SW 1271 (cell line): ENCODE data around the gene FOXM1.
A peak's percentile ranks its signal among the peaks of the same experiment; 100 is the strongest.
"Not testable (repeated sequence)": the region's sequence is repeated elsewhere in the genome, so short reads cannot be mapped to it uniquely, and the experiment has no call there.

Experiments used
- DNase-seq, 2 experiments: peaks; one replicate each; lab custom pipeline; 2025; lab: John Stamatoyannopoulos, UW

The FOXM1 gene

GRCh38 chr12:2879853-2880252 lies 2.9 kb upstream of the FOXM1 start:
- DNase-seq: no peak

GRCh38 chr12:2877953-2878732 lies 1.2 kb upstream of the FOXM1 start:
- no peak for DNase-seq

GRCh38 chr12:2876431-2877046 lies 435 bp downstream of the FOXM1 start:
- DNase-seq: peak in 1 of 2 experiments; percentile 64

- DNase-seq: not testable (repeated sequence)
Observed at GRCh38 chr12:2868986-2869632, 7.9 kb downstream of the FOXM1 start.

- DNase-seq: no peak
Observed at GRCh38 chr12:2864198-2864597, 12.8 kb downstream of the FOXM1 start.

GRCh38 chr12:2863402-2863801 lies 13.6 kb downstream of the FOXM1 start:
- DNase-seq: not testable (repeated sequence)

- no peak for DNase-seq
Observed at GRCh38 chr12:2862876-2863275, 14.1 kb downstream of the FOXM1 start.

- DNase-seq: no peak
Observed at GRCh38 chr12:2860170-2860569, 16.8 kb downstream of the FOXM1 start.

GRCh38 chr12:2858944-2859421 lies 18.0 kb downstream of the FOXM1 start:
- no peak for DNase-seq

- no peak for DNase-seq
Observed at GRCh38 chr12:2858334-2858733, 18.6 kb downstream of the FOXM1 start.

GRCh38 chr12:2857576-2857975 lies 19.4 kb downstream of the FOXM1 start:
- no peak for DNase-seq

GRCh38 chr12:2857021-2857431 lies 19.9 kb downstream of the FOXM1 start, which contains the start of gene TEX52:
Gene TEX52 (minus strand): TSS chr12:2857039. CDS start chr12:2857026, 13 bp downstream.
- DNase-seq: no peak

- no peak for DNase-seq
Observed at GRCh38 chr12:2856051-2856450, 20.9 kb downstream of the FOXM1 start.

- DNase-seq: no peak
Observed at GRCh38 chr12:2855546-2855945, 21.4 kb downstream of the FOXM1 start.

- DNase-seq: no peak
Observed at GRCh38 chr12:2854669-2855453, 22.1 kb downstream of the FOXM1 start.

- DNase-seq: peak in 1 of 2 experiments; percentile 47
Observed at GRCh38 chr12:2853626-2854025, 23.3 kb downstream of the FOXM1 start.

- no peak for DNase-seq
Observed at GRCh38 chr12:2851931-2852330, 25.0 kb downstream of the FOXM1 start.

- no peak for DNase-seq
Observed at GRCh38 chr12:2845280-2845679, 31.7 kb downstream of the FOXM1 start.

- no peak for DNase-seq
Observed at GRCh38 chr12:2844786-2845185, 32.2 kb downstream of the FOXM1 start.

GRCh38 chr12:2842948-2843347 lies 34.0 kb downstream of the FOXM1 start:
- no peak for DNase-seq

GRCh38 chr12:2841056-2841650 lies 35.8 kb downstream of the FOXM1 start:
- no peak for DNase-seq

- no peak for DNase-seq
Observed at GRCh38 chr12:2836574-2836973, 40.4 kb downstream of the FOXM1 start.
